Astrocyte of the cerebellum (primary cell): ENCODE data around the gene LIPC.

Experiments used
- DNase-seq: peaks from one replicate; pipeline ENCODE4 v3.0.0-alpha.2; 2011; ENCODE audit warnings: low read depth
- H3K4me3 ChIP-seq: 2 replicates; pipeline ENCODE4 v1.5.1; 2011; ENCODE audit warnings: mild to moderate bottlenecking, low read depth, low read length, moderate library complexity
- in situ Hi-C: cut with HindIII; loops from 2 replicates; pipeline ENCODE4 v1.10.0; 2017; ENCODE audit warnings: low sequenced_read_pairs
- TF ChIP-seq, protein P1 (sequence below): IDR thresholded peaks from 2 replicates; pipeline ENCODE4 v1.5.1; 2012; ENCODE audit warnings: low read length, low read depth, moderate library complexity, mild to moderate bottlenecking; ENCODE audit errors: missing control alignments

Gene LIPC

DNA sequence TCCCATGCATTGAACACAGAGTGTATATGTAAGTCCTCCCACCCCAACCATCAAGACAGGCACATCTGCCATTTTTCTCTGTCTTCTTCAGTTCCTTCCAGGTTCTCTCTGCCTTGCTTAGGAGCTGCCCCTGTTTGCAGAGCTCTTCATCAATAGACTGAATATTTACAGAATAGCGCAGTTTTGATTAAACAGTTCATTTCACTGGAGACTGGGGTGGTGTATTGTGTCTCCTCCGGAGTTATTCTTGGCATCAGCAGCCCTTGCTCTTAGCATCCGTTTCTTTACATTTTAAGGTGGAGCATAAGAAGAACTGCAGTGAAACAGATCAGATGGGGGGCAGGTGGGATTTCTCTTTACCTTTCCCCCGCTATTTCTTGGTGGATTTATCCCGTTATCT lies 87.7 kb downstream of the LIPC start:
- no peak for DNase-seq
- TF ChIP-seq, protein P1, sequence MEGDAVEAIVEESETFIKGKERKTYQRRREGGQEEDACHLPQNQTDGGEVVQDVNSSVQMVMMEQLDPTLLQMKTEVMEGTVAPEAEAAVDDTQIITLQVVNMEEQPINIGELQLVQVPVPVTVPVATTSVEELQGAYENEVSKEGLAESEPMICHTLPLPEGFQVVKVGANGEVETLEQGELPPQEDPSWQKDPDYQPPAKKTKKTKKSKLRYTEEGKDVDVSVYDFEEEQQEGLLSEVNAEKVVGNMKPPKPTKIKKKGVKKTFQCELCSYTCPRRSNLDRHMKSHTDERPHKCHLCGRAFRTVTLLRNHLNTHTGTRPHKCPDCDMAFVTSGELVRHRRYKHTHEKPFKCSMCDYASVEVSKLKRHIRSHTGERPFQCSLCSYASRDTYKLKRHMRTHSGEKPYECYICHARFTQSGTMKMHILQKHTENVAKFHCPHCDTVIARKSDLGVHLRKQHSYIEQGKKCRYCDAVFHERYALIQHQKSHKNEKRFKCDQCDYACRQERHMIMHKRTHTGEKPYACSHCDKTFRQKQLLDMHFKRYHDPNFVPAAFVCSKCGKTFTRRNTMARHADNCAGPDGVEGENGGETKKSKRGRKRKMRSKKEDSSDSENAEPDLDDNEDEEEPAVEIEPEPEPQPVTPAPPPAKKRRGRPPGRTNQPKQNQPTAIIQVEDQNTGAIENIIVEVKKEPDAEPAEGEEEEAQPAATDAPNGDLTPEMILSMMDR, result no peak
- no peak overlapping the region for H3K4me3 ChIP-seq
- in situ Hi-C loops, result no loop called here

- TF ChIP-seq, protein P1, result no peak
- in situ Hi-C loops, result no loop called here
- H3K4me3 ChIP-seq, result no peak overlapping the region
- DNase-seq, result no peak
These were observed 88.7 kb downstream of the LIPC start for GRCh38 chr15:58520464-58520863.

DNA sequence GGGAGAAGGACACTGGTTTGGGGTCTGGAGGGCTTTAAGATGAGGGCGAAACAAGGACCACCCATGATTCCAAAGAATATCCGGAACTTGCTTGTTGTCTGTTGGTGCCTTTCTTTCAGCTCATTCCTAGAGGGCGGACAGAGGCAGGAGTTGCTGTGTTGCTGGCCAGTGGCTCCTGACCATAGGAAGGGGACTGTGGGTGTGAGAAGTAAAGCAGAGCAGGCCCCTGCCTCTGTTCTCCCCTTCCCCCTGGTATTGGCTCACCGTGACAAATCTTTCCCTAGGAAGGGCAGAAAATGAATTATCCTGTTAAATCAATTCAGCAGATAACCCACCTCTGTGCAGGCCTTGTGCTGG lies 89.1 kb downstream of the LIPC start:
- in situ Hi-C loops, result no loop called here
- TF ChIP-seq, protein P1, result no peak
- no peak for DNase-seq
- no peak overlapping the region for H3K4me3 ChIP-seq

GRCh38 chr15:58521293-58521991 lies 89.7 kb downstream of the LIPC start:
- TF ChIP-seq, protein P1, result no peak
- in situ Hi-C loops, result no loop called here
- H3K4me3 ChIP-seq, result no peak overlapping the region
- no peak for DNase-seq

DNA sequence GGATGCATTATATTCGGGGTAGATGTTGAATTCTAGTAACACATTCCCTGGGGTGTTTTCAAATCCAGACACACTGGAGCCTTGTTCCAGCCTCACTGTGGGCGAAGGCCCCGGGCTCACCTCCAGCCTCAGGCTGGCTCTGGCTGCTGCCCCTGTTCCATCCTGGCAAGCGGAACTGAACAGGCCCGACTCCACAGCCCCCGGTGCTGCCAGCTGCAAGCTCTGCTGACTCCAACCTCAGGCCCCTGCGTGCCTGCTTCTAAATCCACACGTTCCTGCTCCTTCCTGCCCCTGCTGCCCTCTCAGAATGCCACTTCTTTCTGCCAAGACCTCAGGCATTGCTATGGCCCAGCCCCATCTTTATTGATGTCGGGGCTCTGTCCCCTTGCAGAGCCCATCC lies 90.6 kb downstream of the LIPC start:
- no peak for DNase-seq
- H3K4me3 ChIP-seq, result no peak overlapping the region
- in situ Hi-C loops, result no loop called here
- TF ChIP-seq, protein P1, result no peak

DNA sequence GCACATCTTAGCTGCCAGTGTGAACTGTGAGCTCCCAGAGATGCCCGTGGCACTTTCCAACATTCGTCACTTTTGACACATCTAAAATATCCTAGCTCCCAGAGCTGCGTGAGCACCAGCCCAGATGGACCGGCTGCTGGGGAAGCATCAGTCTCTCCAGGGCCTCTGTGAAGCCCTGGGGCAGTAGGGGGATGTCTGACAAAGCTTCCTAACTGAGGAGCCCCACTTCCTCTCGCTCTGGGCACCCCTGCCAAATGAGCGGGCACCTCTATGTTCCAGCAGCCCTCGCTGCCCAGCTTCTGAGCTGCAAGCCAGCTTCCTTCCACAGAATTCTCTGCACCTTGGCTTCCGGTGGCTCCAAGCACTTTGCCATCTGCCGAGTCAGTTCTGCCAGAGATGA lies 91.1 kb downstream of the LIPC start:
- TF ChIP-seq, protein P1, result no peak
- in situ Hi-C loops, result no loop called here
- DNase-seq, result no peak
- H3K4me3 ChIP-seq, result no peak overlapping the region

GRCh38 chr15:58523634-58524033 lies 91.8 kb downstream of the LIPC start:
- TF ChIP-seq, protein P1, result no peak
- no peak for DNase-seq
- in situ Hi-C loops, result no loop called here
- no peak overlapping the region for H3K4me3 ChIP-seq
